HAP-1 (cell line): ENCODE measurements around the gene TMEM132C.
A peak's percentile ranks its signal among the peaks of the same experiment; 100 is the strongest.

Experiments
- DNase-seq, 2 experiments: peaks; one replicate each; pipeline ENCODE4 v3.0.0-alpha.2; 2016 to 2020; ENCODE audit warnings: low spot score in 2 of 2
- H3K27me3 ChIP-seq: fragments of 250-450 bp; sonication (Bioruptor Pico); 2 replicates; pipeline ENCODE4 v1.5.1; 2020; ENCODE audit warnings: low read depth, mild to moderate bottlenecking, moderate library complexity
- H3K36me3 ChIP-seq: fragments of 250-450 bp; sonication (Bioruptor Pico); replicated peaks from 2 replicates; pipeline ENCODE4 v1.5.1; 2020; ENCODE audit warnings: mild to moderate bottlenecking
- H3K4me1 ChIP-seq: fragments of 250-450 bp; sonication (Bioruptor Pico); 2 replicates; pipeline ENCODE4 v1.5.1; 2020; ENCODE audit warnings: mild to moderate bottlenecking
- H3K4me3 ChIP-seq: fragments of 250-450 bp; sonication (Bioruptor Pico); 2 replicates; pipeline ENCODE4 v1.5.1; 2020; ENCODE audit warnings: mild to moderate bottlenecking, moderate library complexity
- H3K9me3 ChIP-seq: fragments of 250-450 bp; sonication (Bioruptor Pico); 2 replicates; pipeline ENCODE4 v1.5.1; 2020; ENCODE audit warnings: mild to moderate bottlenecking, moderate library complexity
- in situ Hi-C: fragments of 300-500 bp; cut with MboI; formaldehyde crosslinking; loops from 3 replicates; pipeline ENCODE4 v1.14.3; 2020; ENCODE audit warnings: low sequenced_read_pairs, inconsistent platforms, mixed read lengths

The TMEM132C gene

DNA sequence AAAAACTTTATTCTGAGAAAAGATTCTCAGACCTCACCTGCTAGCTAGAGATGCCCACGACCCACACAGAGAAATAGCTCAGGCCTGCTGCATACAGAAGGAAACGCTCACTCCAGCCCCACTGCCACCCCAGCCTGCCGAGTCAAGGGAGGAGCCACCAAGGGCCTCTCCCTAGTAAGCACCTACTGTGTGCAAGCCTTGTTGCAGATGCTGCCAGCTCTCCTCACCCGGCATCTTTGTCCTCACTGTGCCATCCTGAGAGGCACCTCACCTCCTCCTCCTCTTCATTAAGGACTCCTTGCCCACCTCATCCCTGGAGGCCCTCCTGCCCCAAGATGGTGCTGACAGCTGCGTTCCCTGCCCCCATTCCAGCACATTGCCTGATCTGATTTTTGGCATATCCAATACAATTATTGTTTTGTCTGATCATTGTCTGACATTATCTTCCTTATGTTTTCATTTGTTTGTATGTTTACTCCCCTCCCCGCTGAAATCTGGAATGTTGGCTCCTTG is 359.9 kb downstream of the TMEM132C start:
- Histone ChIP-seq H3K27me3 (no peaks in the 10 kb centered on the region), H3K4me1 (no peaks in the 10 kb centered on the region), H3K9me3 (no peaks in the 10 kb centered on the region), H3K36me3 (no peaks in the 10 kb centered on the region), H3K4me3 (no peak overlapping the region)
- in situ Hi-C loops: no loop called here
- no peak for DNase-seq

DNA sequence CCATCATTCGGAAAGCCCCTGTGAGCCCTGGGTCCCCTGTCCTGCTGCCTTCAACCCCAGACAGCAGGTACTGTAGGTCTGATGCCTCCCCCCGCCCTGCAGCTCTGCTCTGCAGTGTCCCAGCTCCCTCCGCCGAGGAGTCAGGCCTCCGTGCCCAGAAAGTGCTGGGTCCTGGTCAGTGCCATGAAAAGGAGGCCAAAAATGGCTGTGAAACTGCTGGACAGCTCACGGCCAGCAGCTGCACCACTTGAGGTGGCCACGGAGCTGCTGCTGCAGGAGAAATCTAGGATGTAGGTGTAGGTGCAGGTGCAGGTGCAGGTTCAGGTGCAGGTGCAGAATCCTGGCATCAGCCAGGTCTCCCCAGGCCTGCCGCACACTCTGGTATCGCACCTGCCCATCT is 360.7 kb downstream of the TMEM132C start:
- in situ Hi-C loops: no loop called here
- Histone ChIP-seq H3K4me1 (no peaks in the 10 kb centered on the region), H3K4me3 (no peak overlapping the region), H3K9me3 (no peaks in the 10 kb centered on the region), H3K27me3 (no peaks in the 10 kb centered on the region), H3K36me3 (no peaks in the 10 kb centered on the region)
- no peak for DNase-seq

DNA sequence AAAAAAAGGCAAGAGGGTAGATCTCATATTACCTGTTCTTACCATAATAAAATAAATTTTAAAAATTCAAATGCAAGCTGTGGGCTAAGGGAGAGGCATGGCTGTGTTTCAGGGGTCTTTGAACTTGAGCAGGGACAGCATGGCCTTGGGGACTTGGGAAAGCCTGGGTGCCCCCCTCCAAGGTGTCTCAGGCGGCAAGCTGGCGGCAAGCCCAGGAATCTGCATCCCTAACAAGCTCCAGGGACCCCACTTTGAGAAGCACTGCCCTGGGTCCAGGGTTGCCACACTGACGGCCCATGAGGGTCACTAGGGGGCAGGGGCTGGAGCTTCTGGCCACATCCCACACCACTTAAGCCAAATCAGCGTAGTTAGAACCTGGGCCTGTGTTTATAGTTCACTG is 363.0 kb downstream of the TMEM132C start:
- in situ Hi-C loops: no loop called here
- no peak for DNase-seq
- H3K9me3 ChIP-seq: no peaks in the 10 kb centered on the region
- no peak overlapping the region for H3K4me3 ChIP-seq
- H3K4me1 ChIP-seq: no peaks in the 10 kb centered on the region
- no peaks in the 10 kb centered on the region for H3K36me3 ChIP-seq
- no peaks in the 10 kb centered on the region for H3K27me3 ChIP-seq

DNA sequence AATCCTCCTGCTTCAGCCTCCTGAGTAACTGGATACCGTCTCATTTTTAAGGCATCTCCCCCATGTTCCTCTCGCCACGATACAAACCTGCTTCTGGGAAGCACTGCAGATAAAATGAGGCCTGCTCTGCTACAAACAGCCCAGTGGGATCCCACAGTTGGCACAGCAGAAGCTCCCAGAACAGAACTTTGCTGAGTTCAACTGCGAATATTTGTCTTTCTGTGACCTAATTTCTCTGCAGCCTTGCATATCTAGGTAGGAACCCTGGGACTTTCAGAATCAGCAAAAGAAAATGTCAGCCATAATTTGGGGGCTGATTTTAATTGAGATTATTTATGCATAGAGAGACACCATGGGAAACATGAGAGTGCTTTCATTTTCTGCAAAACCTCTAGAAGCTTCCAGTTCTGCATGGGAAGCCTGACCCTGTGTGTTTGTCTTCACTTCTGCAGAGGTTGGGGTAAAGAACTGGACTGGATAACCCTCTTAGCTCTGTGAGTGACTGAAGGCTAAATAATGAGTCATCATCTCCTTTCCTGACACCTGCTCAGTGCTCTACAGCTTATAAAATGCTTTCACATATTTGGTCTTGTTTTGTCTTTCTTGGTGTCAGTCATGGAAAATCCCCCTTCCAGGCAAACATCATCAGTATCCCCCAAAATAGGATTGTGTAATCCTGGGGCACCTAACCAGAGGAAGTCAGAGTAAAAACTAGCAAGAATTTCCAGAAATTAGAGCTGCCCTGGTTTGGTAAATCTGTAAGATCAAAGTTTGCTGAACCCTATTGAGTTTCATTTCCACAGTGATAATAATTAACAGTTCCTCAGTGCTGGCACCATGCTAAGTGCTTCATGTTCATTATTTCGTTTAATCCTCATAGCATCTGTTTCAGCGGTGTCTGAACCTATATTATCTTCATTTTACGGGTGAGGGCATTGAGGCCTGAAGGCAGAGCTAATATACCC is 371.0 kb downstream of the TMEM132C start:
- in situ Hi-C loops: no loop called here
- no peak for DNase-seq
- Histone ChIP-seq H3K4me1 (no peaks in the 10 kb centered on the region), H3K9me3 (no peaks in the 10 kb centered on the region), H3K27me3 (no peaks in the 10 kb centered on the region), H3K4me3 (no peak overlapping the region), H3K36me3 (no peaks in the 10 kb centered on the region)

DNA sequence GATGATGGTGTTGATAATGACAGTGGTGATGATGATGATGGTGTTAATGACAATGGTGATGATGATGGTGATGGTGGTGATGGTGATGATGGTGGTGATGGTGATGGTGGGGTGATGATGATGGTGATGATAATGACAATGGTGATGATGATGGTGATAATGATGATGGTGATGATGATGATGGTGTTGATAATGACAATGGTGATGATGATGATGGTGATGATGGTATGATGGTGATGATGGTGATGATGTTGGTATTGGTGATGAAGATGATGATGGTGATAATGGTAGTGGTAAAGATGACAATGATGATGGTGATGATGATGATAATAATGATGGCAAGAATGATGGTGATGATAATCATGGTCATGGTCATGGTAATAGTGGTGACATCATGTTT is 372.1 kb downstream of the TMEM132C start:
- H3K36me3 ChIP-seq: no peaks in the 10 kb centered on the region
- H3K9me3 ChIP-seq: no peaks in the 10 kb centered on the region
- H3K4me3 ChIP-seq: no peak overlapping the region
- H3K27me3 ChIP-seq: no peaks in the 10 kb centered on the region
- H3K4me1 ChIP-seq: no peaks in the 10 kb centered on the region
- DNase-seq: no peak
- in situ Hi-C loops: no loop called here

DNA sequence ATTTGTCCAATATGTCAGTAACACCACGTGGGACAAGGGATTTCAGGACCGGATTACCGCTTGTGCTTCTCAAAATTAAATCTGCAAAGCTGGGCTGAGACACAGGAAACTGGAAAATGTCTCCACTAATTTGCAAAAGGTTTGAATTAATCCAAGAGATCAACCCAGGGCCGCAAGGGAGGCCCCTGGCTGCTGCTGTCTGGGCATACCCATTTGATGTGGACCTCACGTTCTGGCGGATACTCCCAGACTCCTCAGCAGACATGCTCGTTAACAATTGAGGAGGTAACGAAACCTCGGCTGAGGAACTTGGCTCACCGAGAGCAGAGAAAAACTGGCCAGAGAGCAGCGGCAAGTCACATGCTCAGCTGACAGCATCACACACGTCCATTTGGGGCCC is 376.2 kb downstream of the TMEM132C start:
- H3K9me3 ChIP-seq: no peaks in the 10 kb centered on the region
- no peak for DNase-seq
- no peaks in the 10 kb centered on the region for H3K36me3 ChIP-seq
- H3K27me3 ChIP-seq: no peaks in the 10 kb centered on the region
- H3K4me3 ChIP-seq: no peak overlapping the region
- in situ Hi-C loops: no loop called here
- H3K4me1 ChIP-seq: no peaks in the 10 kb centered on the region

DNA sequence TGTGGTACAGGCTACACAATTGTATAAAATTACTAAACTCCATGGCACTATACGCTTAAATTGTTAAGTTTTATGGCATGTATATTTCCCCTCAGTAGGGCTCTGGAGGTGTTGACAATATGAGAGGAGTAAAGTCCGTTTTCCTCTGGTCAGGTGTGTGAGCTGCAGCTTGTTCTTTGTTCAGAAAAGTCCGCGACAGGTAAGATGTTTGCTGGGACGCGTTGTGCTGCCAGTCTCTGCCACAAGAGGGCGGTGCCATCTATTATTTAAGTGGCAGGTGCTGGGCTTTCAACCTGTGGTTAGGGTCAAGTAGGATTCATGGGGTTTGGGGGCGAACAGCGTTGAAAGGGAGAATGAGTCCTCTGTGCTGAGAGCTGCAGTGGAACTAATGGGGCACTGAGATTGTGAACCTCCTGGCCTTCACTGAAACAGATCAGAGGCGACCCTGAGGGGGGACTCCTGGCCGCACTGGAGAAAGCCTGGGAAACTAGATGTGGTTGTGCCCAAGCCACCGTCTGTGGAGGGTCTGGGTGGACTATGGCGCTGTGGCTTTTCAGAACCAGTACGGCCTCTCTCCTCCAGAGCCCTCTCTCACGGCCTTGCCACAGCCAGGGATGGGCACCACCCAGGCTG is 377.8 kb downstream of the TMEM132C start:
- Histone ChIP-seq H3K4me3 (no peak overlapping the region), H3K27me3 (no peaks in the 10 kb centered on the region), H3K36me3 (no peaks in the 10 kb centered on the region), H3K9me3 (no peaks in the 10 kb centered on the region), H3K4me1 (no peaks in the 10 kb centered on the region)
- in situ Hi-C loops: no loop called here
- peak in 1 of 2 experiments; percentile 42 for DNase-seq

DNA sequence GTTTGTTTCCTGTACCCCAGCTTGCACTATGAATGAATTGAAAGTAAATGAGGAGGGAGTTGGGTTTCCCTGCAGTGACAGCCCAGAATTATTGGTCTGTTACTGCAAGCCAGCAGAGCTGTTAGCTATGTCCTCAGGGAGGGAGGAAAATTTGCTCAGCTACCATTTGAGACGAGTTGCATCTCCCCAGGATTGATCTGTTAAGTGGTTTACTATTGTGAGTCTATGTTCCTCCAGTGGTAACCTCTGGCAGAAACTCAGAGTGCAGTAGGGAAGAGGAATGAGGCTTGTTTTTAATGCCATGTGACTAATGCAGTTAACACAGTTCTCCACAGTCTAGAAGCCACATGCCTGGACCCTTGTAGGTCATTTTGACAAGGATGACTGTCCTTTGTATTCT is 382.9 kb downstream of the TMEM132C start:
- no peak for DNase-seq
- Histone ChIP-seq H3K36me3 (no peaks in the 10 kb centered on the region), H3K4me1 (no peaks in the 10 kb centered on the region), H3K9me3 (no peaks in the 10 kb centered on the region), H3K27me3 (no peaks in the 10 kb centered on the region), H3K4me3 (no peak overlapping the region)
- in situ Hi-C loops: no loop called here

DNA sequence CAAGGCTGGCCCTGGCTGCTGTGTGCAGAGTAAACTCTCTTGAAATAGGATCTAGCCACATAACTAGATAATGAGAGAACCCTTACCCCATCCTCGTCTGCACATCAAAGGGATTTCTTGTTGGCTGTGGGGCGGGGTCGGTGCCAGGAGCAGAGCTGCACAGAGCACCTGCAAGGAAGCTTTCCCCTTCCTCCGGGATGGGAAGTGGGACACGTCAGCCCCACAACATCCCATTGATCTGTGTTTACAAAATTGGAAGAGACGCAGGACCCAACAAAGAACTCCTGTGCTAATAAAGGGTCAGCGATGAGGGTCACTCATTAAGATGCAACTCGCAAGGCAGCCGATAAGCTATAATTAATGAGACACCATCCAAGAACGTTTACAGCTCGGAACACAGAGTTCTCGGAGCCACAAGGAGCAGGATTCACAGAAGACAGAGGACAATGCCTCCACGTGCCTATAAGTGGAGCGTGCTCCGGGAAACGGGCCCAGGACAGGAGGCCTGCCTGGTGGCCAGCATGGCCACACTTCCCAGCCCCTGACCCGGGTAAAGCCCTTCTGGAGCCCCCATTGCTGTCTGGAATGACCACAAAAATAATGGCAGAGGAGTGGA is 385.3 kb downstream of the TMEM132C start:
- no peaks in the 10 kb centered on the region for H3K9me3 ChIP-seq
- H3K36me3 ChIP-seq: no peaks in the 10 kb centered on the region
- no peak overlapping the region for H3K4me3 ChIP-seq
- no peaks in the 10 kb centered on the region for H3K4me1 ChIP-seq
- in situ Hi-C loops: no loop called here
- no peak for DNase-seq
- no peaks in the 10 kb centered on the region for H3K27me3 ChIP-seq

DNA sequence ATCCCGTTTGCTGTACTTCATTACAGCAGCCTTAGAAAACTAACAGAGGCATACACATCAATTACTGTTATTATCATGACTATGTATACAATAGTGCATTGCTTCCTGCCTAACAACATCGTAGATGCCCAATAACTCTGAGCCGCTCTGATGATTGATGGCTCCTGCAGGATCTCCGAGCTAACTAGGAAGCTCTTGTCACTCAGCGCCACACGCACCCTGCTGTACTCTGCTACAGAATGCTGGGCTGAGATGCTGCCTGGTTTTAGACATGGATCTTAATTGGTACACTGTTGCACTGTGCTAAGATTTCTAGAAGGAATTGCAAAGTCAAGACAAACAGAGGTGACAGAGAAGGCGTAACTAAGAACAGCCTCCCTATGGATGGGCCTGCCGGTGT is 387.5 kb downstream of the TMEM132C start:
- Histone ChIP-seq H3K9me3 (no peaks in the 10 kb centered on the region), H3K27me3 (no peaks in the 10 kb centered on the region), H3K4me3 (no peak overlapping the region), H3K36me3 (no peaks in the 10 kb centered on the region), H3K4me1 (no peaks in the 10 kb centered on the region)
- DNase-seq: no peak
- in situ Hi-C loops: no loop called here

DNA sequence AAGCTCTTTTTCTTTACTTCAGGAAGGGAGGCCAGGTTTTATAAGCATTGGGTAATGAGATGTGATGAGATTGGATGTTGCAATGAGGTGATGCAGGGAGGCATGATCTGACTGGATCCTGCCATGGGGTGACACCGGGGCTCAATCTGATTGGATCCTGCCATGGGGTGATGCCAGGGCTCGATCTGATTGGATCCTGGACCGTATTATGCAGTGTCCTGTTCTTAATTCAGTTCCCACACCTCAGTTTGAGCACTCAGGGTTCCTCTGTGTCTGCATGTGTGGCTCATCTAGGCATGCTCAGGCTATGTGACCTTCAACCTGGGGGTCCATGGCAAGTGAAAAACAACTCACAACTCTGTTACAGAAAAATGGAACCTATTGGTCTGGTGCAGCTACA is 390.4 kb downstream of the TMEM132C start:
- Histone ChIP-seq H3K36me3 (no peaks in the 10 kb centered on the region), H3K4me1 (no peaks in the 10 kb centered on the region), H3K9me3 (no peaks in the 10 kb centered on the region), H3K4me3 (no peak overlapping the region), H3K27me3 (no peaks in the 10 kb centered on the region)
- DNase-seq: no peak
- in situ Hi-C loops: no loop called here

DNA sequence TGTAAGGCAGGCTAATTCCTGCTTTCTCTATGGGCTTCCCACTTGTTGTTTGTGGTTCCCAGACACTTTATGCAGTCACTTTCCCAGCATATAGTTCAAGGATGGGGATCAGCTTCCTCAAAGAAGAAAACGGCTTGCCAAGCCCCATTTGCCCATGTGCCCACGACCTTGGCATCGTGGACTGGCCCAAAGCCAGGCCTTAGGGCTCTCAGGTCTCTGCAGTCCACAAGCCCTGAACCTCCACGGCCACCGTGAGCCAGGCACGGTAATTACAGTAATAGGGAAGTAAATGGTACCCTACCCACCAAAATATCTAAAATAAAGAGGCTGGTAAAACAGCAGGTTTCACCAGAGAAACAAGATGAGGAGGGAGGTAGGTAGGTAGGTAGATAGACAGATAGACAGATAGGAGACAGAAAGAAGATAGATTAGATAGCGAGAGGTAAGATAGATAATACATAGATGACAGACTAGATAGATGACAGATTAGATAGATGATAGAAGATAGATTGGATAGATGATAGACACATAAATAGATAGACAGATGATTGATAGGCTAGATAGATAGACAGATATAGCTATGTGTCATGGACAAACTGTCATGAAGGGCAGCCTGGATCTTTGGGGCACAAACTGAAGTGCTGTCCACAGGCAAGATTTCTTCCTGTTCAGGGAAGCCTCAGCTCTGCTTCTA is 393.7 kb downstream of the TMEM132C start:
- no peaks in the 10 kb centered on the region for H3K36me3 ChIP-seq
- in situ Hi-C loops: no loop called here
- H3K9me3 ChIP-seq: no peaks in the 10 kb centered on the region
- no peak overlapping the region for H3K4me3 ChIP-seq
- no peak for DNase-seq
- no peaks in the 10 kb centered on the region for H3K27me3 ChIP-seq
- no peaks in the 10 kb centered on the region for H3K4me1 ChIP-seq

DNA sequence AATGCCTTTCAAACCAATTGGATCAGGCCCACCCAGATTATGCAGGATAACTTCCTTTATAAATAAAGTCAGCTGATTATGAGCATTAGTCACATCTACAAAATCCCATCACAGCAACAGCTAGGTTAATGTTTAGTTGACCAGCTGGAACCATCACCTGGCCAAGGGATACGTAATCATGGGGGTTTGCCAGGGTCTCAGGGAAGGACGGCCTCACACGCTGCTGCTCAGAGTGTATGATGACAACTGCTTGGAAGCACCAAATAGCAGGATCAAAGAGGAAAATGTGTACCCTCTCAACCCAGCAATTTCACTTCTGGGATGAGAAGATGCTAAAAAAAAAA is 394.2 kb downstream of the TMEM132C start:
- H3K4me3 ChIP-seq: no peak overlapping the region
- H3K4me1 ChIP-seq: no peaks in the 10 kb centered on the region
- no peaks in the 10 kb centered on the region for H3K27me3 ChIP-seq
- in situ Hi-C loops: no loop called here
- H3K9me3 ChIP-seq: no peaks in the 10 kb centered on the region
- H3K36me3 ChIP-seq: no peaks in the 10 kb centered on the region
- DNase-seq: no peak
